GM19023 (cell line): ENCODE measurements around the gene IDH3G.
"Not testable (repeated sequence)": the region's sequence is repeated elsewhere in the genome, so short reads cannot be mapped to it uniquely, and the experiment has no call there.

Experiments used
- ATAC-seq: cut with Tn5 transposase; IDR thresholded peaks from one replicate; pipeline ENCODE4 v1.9.1; 2021; ENCODE audit warnings: mild to moderate bottlenecking, moderate library complexity; ENCODE audit not compliant: unreplicated experiment

IDH3G gene

DNA sequence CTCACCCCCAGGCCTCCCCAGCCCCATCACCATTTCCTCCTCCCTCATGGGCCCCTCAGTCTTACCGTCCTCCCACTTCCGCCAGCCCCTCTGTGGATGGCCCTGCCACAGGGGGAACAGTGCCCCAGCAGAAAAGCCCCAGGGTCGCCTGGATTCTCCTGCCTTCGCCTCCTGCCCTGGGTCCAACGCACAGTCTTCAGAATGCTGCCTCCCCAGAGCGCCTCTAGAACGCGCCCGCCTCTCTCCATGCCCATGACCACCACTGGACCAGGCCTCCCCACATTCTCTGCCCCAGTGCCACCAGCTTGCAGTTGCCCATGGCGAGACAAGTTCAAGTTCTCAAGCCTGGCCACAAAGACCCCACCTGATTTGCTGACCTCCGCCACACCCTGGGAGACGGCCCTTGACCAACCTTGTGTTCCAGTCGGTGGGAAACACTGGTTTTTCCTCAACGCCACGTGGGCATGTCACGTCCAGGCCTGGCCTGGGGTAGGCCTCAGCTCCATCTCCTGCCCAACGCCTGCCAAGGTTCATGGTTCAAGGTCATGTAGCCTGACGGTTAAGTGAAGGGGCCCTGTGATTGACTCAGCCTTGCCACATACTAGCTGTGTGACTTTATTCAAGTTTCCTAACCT lies 30.8 kb downstream of the IDH3G start:
- ATAC-seq = no peak

DNA sequence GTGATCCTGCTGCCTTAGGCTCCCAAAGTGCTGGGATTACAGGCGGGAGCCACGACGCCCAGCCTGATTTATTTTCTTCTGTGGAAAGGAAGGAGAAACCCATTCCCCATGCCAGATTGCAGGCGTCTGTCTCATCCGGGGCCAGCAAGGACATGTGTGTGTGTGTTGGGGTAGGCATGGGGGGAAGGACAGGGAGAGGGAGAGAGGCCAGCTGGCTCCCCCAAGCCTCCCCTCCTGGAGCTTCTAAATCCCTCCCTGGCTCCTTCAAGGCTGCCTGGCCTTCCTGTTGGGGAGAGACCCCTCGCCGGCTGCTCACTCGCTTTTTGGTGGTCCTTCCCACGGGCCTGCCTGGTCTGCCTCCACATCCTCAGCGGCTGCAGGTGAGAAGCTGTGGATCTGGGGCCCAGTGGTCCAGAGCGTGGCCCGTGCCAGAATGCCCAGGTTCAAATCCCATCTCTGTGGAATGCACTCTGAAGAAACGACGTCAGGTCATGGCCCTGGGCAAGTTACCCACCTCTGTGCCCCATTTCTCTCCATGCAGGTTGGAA lies 31.5 kb downstream of the IDH3G start:
- no peak for ATAC-seq

DNA sequence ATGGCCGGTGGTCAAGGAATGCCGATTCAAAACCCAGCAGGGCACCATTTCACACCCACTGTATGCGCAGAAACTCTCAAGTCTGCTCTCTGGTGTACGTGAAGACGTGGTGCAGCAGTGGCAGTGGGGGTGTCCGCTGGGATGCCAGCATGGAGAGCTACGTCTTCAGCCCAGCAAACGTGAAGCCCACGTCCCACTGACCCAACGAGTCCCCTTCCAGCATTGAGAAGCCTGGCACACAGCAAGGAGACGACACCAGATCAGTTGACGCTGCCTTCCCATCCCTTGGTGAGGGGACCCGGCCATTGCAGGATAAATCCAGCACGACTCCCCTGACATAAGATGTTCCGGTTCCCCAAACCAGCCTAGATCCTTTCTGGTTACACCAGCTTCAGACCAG lies 32.3 kb downstream of the IDH3G start:
- no peak for ATAC-seq

DNA sequence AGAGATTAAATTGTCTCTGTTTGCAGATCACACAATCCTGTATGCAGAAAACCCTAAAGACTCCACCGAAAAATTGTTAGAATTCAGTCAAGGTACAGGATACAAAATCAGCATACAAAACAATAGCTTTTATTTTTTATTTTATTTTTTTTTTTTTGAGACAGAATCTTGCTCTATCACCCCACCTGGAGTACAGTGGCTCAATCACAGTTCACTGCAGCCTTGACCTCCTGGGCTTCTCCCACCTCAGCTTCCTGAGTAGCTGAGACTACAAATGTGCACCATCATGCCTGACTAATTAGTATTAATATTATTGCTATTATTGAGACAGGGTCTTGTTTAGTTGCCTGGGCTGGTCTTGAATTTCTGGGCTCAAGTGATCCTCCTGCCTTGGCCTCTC lies 39.0 kb downstream of the IDH3G start:
- ATAC-seq = no peak

DNA sequence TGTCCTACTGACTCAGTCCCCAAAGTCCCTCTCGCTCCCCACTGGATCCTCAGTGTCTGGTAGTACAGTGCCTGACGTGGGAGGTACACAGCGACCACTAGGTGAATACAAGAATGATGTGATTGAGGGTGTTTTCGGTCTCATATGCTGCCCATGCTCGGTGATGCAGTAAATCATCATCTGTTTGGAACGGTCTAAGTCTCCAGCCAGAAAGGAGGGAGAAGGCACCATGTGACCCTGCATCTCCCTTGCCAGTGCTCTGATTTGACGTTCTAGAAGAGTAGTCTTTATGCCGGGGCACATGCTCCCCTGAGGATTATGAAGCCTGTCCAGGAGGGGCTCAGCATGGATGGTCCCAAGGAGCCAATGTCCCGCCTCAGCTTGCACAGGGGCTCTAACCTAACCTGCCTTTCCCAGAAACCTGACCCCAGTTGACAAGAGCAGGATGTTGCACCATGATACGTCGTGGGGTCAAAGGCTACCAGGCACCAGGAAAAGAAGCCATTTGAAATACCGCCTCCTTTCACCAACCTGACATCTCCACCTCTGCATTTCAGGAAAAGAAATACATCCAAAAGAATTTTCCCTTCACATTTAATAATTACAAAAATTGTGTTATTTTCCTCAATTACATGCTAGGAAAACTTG lies 43.9 kb downstream of the IDH3G start:
- ATAC-seq = no peak

DNA sequence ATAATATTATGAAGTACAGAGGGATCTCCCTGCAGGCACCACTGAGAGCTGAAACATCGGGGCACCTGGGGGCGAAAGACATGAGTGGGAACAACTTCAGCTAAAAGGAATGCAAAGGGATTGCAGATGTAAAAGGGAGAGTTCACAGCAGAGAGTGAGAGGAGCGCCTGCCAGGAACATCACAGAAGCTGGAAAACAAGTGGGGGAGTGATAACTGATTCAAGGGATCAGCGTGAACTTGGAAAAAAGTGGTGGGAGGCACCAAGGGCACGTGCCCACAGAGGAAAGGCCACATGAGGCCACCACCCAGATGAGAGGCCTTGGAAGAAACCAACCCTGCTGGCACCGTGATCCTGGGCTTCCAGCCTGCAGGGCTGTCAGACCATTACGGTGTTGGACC lies 45.2 kb downstream of the IDH3G start:
- not testable (repeated sequence) for ATAC-seq

DNA sequence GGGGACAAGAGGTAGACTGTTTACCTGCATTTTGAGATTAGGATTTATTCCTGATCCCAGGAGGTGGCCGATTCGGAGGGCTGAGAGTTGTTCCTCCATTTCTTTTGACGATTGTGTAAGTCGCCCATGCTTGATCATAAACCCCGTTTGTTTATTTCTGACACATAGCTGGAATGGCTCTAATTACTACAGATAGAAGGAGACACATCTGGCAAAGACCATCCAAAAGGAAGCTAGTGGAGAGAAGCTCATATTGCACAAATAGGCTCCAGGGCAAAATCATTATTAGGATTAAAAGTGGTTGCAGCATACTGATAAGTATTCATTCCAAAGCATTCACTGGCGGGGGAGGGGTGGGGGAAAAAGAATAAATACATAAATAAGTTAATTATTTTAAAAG lies 47.2 kb downstream of the IDH3G start:
- not testable (repeated sequence) for ATAC-seq

DNA sequence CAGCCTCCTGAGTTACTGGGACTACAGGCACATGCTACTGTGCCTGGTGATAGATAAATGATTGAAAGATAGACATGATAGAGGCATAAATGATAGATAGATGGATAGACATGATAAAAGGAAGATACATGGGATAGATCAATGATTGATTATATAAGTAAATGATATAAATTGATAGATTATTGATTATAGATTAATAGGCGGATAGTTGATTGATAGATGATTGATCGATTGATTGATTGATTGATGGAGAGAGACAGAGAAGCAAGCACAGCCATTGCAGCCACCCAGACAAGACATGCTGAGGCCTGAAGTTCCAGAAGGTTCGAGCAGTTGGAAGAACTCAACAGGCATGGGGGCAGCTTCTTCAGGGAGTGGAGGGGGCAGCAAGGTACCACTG lies 47.8 kb downstream of the IDH3G start:
- no peak for ATAC-seq

DNA sequence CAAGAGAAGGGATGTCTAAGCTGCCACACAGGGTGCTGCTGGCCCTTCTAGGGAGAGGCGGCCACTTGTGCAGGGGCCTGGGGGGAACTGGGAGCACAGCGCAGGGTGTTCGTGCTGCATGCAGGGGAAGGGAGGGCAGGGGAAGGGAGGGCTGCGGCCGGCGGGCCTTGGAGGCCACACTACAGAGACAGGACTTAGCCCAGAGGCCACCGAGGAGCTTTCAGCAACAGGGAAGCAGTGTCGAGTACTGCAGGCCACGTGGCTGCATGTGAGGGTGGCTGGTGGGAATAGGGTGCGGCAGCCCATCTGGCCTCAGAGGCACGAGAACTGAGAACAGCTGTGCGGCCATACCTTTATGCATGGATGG lies 49.1 kb downstream of the IDH3G start:
- ATAC-seq = not testable (repeated sequence)

DNA sequence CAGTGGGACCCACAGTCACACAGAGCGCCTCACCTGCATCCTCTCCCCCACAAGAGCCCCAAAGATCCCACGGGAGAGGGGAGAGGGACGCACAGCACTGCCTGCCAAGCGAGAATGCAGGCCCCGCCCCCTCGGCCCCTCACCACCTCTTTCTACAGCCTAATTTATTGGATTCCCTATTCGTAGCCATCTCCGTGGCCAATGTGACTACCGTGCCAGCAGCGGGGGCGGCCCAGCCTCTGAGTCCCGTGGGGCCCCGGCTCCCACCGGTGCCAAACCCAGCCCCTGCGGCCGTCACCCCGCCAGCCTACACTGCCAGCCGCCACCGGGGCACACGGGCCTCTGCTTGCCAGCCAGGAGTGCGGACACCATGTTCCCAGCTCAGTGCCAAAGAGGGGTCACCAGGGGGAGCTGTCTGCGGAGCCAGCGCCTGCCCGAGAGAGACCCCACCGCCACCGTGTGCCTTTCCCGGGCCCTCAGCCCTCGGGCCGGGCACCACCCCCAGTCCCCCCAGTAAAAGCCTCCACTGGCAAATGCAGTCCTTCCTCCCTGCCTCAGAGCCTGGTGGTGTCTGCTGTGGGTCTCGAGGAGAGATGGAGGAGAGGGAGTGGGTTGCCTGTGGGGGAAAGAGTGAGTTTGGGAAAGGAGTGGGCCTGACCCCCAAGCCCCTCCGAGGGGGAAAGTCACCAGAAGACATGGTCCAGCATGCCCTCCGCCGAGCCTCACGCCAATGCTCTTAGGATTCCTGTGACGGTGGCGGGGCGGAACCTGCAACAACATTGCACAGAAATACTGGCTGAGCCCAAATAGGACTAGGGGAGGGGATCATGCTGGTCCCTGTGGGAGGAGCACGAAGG lies 49.7 kb downstream of the IDH3G start:
- no peak for ATAC-seq

DNA sequence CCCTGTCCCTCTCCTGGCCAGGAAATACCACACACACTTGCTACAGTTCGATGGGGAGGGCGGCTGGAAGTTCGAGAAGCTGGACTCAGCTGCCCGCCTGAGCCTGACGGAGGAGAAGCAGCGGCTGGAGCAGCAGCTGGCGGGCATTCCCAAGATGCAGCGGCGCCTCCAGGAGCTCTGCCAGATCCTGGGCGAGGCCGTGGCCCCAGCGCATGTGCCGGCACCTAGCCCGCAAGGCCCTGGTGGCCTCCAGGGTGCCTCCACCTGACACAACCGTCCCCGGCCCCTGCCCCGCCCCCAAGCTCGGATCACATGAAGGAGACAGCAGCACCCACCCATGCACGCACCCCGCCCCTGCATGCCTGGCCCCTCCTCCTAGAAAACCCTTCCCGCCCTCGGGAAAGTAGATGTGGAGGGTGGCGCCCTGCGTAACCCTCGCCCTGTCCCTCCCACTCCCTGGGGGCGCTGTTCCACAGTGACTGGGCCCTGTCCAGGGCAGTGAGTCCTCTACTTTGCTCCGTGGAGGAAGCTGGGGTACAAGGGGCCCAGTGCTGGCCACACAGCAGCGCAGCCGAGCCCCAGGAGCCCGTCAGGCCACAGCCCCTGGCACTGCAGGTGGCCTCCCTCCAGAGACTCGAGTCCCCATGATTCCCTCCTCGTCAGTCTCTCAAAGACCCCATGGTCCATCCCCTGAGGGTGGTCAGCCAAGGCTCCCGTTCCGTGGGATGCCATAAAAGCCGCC lies 50.5 kb downstream of the IDH3G start:
- not testable (repeated sequence) for ATAC-seq

DNA sequence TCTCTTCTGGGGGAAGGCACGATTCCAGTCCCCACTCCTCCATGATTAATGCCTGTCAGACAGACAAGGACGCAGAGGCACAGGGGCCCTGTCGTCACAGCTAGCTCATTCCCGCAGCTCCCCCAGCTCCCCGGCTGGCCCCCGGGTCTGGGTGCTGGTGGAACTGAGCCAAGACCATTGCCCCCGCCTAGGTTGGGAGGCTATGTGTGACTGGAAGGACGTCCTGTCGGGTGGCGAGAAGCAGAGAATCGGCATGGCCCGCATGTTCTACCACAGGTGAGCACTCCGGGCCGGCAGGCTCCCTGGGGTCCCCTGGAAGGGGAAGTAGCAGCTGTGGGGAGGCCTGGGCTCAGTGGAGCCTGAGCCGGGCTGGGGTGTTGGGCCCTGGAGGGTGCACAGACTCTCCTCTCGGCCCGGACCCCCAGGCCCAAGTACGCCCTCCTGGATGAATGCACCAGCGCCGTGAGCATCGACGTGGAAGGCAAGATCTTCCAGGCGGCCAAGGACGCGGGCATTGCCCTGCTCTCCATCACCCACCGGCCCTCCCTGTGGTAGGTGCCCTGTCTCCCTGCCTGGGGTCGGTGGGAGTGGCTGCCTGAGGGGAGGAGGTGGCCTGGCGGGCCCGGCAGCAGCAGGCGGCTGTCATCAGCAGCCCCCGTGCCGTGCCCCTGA lies 51.2 kb downstream of the IDH3G start:
- ATAC-seq = not testable (repeated sequence)

DNA sequence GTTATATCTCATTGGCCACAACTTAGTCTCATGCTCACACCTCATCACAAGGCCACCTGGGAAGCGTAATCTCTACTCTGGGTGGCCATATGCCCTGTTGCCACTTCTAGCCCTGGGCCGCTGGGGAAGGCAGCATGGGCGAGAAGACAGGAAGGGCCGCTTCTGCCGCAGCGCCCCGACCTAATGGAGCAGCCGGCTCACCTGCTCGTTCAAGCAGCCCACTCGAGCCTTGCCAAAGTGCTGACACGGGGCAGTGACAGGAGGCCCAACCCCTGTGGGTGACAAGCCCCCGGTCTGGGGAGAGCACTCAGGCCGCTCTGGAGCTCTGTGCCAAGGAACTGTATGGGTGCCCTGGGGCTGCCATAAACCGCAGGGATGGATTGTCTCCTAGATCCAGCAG lies 52.1 kb downstream of the IDH3G start:
- not testable (repeated sequence) for ATAC-seq

DNA sequence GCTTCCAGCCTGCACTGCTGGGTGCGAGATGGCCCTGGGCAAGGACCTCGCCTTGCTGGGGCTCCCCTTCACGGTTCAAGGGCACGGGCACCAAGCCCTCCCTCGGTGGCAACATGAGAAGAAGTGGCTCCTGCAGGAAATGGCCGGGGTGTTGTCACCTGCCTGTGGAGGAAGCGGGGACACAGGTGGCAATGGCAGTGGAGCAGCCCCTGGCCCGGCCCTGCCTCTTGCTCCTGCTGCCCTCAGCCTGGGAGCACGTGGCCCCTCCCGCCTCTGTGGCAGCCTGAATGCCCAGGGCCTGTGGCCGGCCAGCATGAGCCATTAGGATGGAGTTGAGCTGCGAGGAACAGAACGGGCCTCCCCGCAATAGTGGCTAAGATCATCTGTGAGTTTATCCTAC lies 52.7 kb downstream of the IDH3G start:
- ATAC-seq = no peak

DNA sequence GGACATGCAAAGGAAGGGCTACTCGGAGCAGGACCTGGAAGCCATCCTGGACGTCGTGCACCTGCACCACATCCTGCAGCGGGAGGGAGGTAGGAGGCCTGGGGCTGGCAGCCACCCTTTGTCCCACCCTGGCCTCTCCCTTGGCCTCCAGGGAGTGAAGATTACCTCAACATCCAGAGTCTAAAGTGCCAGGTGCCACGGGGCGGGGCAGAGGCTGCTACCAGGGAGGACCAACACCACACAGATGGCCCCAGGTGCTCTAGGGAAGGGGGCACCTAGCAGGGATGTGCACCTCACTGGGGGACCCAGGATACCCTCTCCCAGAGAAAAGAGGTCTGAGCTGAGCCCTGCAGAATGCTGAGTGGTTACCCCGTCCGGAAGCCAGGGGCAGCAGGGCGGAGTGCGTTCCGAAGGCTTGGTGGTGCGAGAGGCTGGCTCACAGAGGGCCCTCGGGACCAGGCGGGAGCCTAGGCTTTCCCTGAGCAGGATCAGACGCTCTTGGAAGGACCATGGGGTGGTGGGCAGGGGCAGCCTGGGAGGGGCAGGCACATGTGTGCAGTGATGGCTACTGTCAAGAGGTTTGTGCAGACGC lies 53.4 kb downstream of the IDH3G start:
- ATAC-seq = no peak

DNA sequence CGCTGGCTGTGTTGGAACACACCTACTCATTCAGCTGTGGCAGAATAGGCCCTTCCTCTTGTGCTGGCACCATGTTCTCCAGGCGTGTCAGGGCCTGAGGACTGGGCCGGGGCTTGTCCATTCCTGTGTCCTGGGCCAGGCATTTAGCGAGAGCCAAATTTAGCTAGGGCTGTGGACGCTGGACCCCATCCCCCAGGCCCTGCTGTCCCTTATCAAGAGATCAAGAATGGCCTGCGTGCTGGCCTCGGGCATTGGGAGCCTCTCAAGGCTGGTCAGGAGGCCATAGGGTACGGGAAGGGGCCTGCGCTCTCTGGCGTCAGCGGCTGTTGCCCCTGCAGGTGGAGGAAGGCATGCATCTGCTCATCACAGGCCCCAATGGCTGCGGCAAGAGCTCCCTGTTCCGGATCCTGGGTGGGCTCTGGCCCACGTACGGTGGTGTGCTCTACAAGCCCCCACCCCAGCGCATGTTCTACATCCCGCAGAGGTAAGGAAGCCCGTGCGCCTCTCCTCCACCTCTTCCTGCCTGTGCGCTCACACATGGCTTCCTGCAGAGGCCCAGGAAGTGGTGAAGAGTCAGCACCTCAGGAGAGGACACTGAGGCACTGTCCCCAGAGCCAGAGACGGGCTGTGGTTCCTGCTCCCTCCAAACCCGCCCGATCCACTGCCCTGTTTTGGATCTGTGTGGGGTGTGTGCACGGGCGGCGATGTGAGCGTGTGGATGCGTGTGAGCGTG lies 54.3 kb downstream of the IDH3G start:
- no peak for ATAC-seq

DNA sequence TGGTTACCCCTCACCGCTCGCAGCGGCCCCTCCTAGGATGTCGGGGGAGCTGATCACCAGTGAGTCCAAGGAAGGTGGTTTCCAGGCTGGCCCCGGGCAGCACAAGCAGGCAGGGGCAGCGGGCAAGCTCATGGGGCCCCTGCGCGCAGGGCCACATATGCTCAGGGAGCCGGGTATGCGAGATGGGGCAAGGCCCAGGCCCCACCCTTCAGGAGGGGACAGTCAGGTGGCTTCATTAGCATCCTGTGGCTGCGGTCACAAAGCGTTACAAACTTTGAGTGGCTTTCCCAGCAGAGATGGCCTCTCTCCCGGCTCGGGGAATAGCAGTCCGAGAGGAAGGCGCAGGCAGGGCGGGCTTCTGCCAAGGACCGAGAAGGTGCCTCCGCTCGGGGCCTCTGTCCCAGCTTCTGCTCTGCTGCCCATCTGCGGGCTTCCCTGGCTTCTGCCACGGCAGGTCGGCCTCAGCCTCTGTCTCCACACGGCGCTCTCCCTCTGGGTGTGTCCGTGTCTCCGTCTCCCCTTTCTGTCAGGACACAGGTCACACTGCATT lies 56.0 kb downstream of the IDH3G start:
- ATAC-seq = no peak

DNA sequence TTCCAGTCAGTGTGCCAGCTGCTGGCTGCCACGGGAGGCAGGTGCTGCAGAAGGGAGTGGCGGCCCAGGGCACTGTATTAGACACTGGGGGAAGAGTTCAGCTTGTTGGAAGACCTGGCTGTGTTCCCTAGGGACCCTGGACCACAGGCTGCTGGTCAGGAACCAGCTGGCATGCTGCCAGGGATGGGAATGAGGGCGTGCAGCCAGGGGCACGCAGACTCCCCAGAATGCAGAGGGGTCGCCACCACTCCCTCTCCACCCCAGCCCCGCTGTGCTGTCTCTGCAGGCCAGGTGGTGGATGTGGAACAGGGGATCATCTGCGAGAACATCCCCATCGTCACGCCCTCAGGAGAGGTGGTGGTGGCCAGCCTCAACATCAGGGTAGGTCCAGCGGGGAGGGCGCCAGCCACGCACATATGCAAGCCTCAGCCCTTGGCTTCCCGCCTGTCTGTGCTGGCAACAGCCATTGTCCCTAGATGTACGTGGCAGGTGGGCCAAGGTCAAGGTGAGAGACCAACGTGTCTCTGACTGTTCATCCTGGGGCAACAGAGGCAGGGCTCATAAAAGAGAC lies 57.2 kb downstream of the IDH3G start:
- no peak for ATAC-seq
